OCI-LY3 (cell line): Measurements from ENCODE around the gene MLC1.
"Not testable (repeated sequence)": the region's sequence is repeated elsewhere in the genome, so short reads cannot be mapped to it uniquely, and the experiment has no call there.

Experiments used
- H2AFZ ChIP-seq: fragments of 200-600, 300-600 bp; shearing (Covaris generic); 2 replicates; pipeline ENCODE4 v1.6.0; 2014; ENCODE audit warnings: antibody characterized with exemption, low read depth, low read length
- H3K27ac ChIP-seq: fragments of 200-600, 300-600 bp; sonication (generic); 2 replicates; pipeline ENCODE4 v1.5.1; 2014; ENCODE audit warnings: mild to moderate bottlenecking, low read length, moderate library complexity, mixed read lengths
- H3K27me3 ChIP-seq: fragments of 200-600, 300-600 bp; sonication (generic); 2 replicates; pipeline ENCODE4 v1.6.1; 2014; ENCODE audit warnings: low read depth, low read length, mixed read lengths
- H3K36me3 ChIP-seq: fragments of 200-600, 300-600 bp; sonication (generic); replicated peaks from 2 replicates; pipeline ENCODE3; 2014; ENCODE audit warnings: low read depth, low read length, mixed read lengths
- H3K4me1 ChIP-seq: fragments of 300-600, 200-600 bp; sonication (generic); 2 replicates; pipeline ENCODE4 v1.6.1; 2014; ENCODE audit warnings: low read length, mixed read lengths
- H3K4me2 ChIP-seq: fragments of 200-600, 300-600 bp; sonication (generic); 2 replicates; pipeline ENCODE4 v1.6.1; 2014; ENCODE audit warnings: low read length, mixed read lengths
- H3K4me3 ChIP-seq: fragments of 300-600, 200-600 bp; sonication (generic); 2 replicates; pipeline ENCODE4 v1.5.1; 2014; ENCODE audit warnings: antibody characterized with exemption, mild to moderate bottlenecking, low read length, moderate library complexity
- H3K79me2 ChIP-seq: fragments of 300-600, 200-600 bp; shearing (Covaris generic); 2 replicates; pipeline ENCODE4 v1.6.1; 2014; ENCODE audit warnings: mild to moderate bottlenecking, low read length, mixed read lengths
- H3K9ac ChIP-seq: fragments of 300-600, 200-600 bp; shearing (Covaris generic); 2 replicates; pipeline ENCODE4 v1.6.0; 2014; ENCODE audit warnings: mild to moderate bottlenecking, low read length, moderate library complexity
- H3K9me3 ChIP-seq: fragments of 200-600, 300-600 bp; shearing (Covaris generic); 2 replicates; pipeline ENCODE4 v1.6.1; 2014; ENCODE audit warnings: low read length, mixed read lengths; ENCODE audit not compliant: insufficient read depth
- H4K20me1 ChIP-seq: fragments of 200-600, 300-600 bp; sonication (generic); 2 replicates; pipeline ENCODE4 v1.6.1; 2016; ENCODE audit warnings: low read length, mixed read lengths; ENCODE audit not compliant: insufficient read depth
- CTCF ChIP-seq: fragments of 200-600, 300-600 bp; sonication (generic); IDR thresholded peaks from 2 replicates; pipeline ENCODE4 v1.5.1; 2014; ENCODE audit warnings: antibody characterized with exemption, low read length, low read depth
- EZH2phosphoT487 ChIP-seq: fragments of 200-600 bp; shearing (Covaris generic); IDR thresholded peaks from 2 replicates; pipeline ENCODE4 v1.6.1; 2018; ENCODE audit warnings: antibody characterized with exemption, mixed run types, low read depth

Gene MLC1

GRCh38 chr22:50088096-50088495 is 2.9 kb upstream of the MLC1 start:
- TF ChIP-seq EZH2phosphoT487, result no peak
- Histone ChIP-seq H3K9me3 (no peaks in the 10 kb centered on the region), H3K9ac (no peak overlapping the region), H3K4me1 (no peaks in the 10 kb centered on the region), H3K79me2 (no peaks in the 10 kb centered on the region), H3K27me3 (no peaks in the 10 kb centered on the region), H3K36me3 (no peaks in the 10 kb centered on the region), H2AFZ (no peak overlapping the region), H4K20me1 (no peaks in the 10 kb centered on the region), H3K4me3 (no peak overlapping the region), H3K27ac (no peak overlapping the region), H3K4me2 (no peak overlapping the region)

GRCh38 chr22:50087646-50088045 is 2.4 kb upstream of the MLC1 start:
- Histone ChIP-seq H2AFZ (no peak overlapping the region), H3K36me3 (no peaks in the 10 kb centered on the region), H3K4me2 (no peak overlapping the region), H4K20me1 (no peaks in the 10 kb centered on the region), H3K9ac (no peak overlapping the region), H3K4me3 (no peak overlapping the region), H3K27ac (no peak overlapping the region), H3K79me2 (no peaks in the 10 kb centered on the region), H3K9me3 (no peaks in the 10 kb centered on the region), H3K27me3 (no peaks in the 10 kb centered on the region), H3K4me1 (no peaks in the 10 kb centered on the region)
- TF ChIP-seq CTCF, result no peak
- no peak for TF ChIP-seq EZH2phosphoT487

- H4K20me1 ChIP-seq, H3K36me3 ChIP-seq, H3K27me3 ChIP-seq, H3K27ac ChIP-seq, H3K79me2 ChIP-seq, H3K9me3 ChIP-seq, H3K4me2 ChIP-seq, H3K9ac ChIP-seq, H3K4me1 ChIP-seq, H2AFZ ChIP-seq, H3K4me3 ChIP-seq: not testable (repeated sequence)
Observed at GRCh38 chr22:50086975-50087374, 1.7 kb upstream of the MLC1 start.

GRCh38 chr22:50086526-50086925 is 1.3 kb upstream of the MLC1 start:
- H3K27ac ChIP-seq, result no peak overlapping the region
- TF ChIP-seq EZH2phosphoT487 (no peak), CTCF (no peak)
- no peaks in the 10 kb centered on the region for H3K36me3 ChIP-seq
- H3K9ac ChIP-seq, result no peak overlapping the region
- no peaks in the 10 kb centered on the region for H3K9me3 ChIP-seq
- no peaks in the 10 kb centered on the region for H3K4me1 ChIP-seq
- no peak overlapping the region for H2AFZ ChIP-seq
- H4K20me1 ChIP-seq, result no peaks in the 10 kb centered on the region
- H3K79me2 ChIP-seq, result no peaks in the 10 kb centered on the region
- no peaks in the 10 kb centered on the region for H3K27me3 ChIP-seq
- no peak overlapping the region for H3K4me3 ChIP-seq
- H3K4me2 ChIP-seq, result no peak overlapping the region

GRCh38 chr22:50084614-50085021 is 608 bp downstream of the MLC1 start:
- no peak overlapping the region for H2AFZ ChIP-seq
- H3K9me3 ChIP-seq, result no peaks in the 10 kb centered on the region
- no peak overlapping the region for H3K4me2 ChIP-seq
- H3K27me3 ChIP-seq, result no peaks in the 10 kb centered on the region
- H3K27ac ChIP-seq, result no peak overlapping the region
- no peak for TF ChIP-seq CTCF
- no peak for TF ChIP-seq EZH2phosphoT487
- no peaks in the 10 kb centered on the region for H4K20me1 ChIP-seq
- no peaks in the 10 kb centered on the region for H3K4me1 ChIP-seq
- no peaks in the 10 kb centered on the region for H3K36me3 ChIP-seq
- H3K79me2 ChIP-seq, result no peaks in the 10 kb centered on the region
- H3K4me3 ChIP-seq, result no peak overlapping the region
- no peak overlapping the region for H3K9ac ChIP-seq
